GM18498 (cell line): ENCODE data around the gene PAPPA2.

Experiments used
- ATAC-seq: cut with Tn5 transposase; IDR thresholded peaks from one replicate; pipeline ENCODE4 v1.9.1; 2021; ENCODE audit warnings: mild to moderate bottlenecking, moderate library complexity; ENCODE audit not compliant: unreplicated experiment

The PAPPA2 gene

GRCh38 chr1:176794897-176795508 is 332.0 kb downstream of the PAPPA2 start:
- ATAC-seq, result no peak

- no peak for ATAC-seq
Measured at GRCh38 chr1:176795929-176796328, 333.0 kb downstream of the PAPPA2 start.

- no peak for ATAC-seq
Measured at GRCh38 chr1:176796583-176796982, 333.6 kb downstream of the PAPPA2 start.

GRCh38 chr1:176799327-176799726 is 336.4 kb downstream of the PAPPA2 start:
- no peak for ATAC-seq

GRCh38 chr1:176800978-176801513 is 338.1 kb downstream of the PAPPA2 start:
- ATAC-seq, result no peak

- no peak for ATAC-seq
Measured at GRCh38 chr1:176801514-176802020, 338.6 kb downstream of the PAPPA2 start.

GRCh38 chr1:176802316-176802715 is 339.3 kb downstream of the PAPPA2 start:
- no peak for ATAC-seq

GRCh38 chr1:176803042-176803441 is 340.1 kb downstream of the PAPPA2 start:
- ATAC-seq, result no peak

- no peak for ATAC-seq
Measured at GRCh38 chr1:176803596-176803995, 340.6 kb downstream of the PAPPA2 start.

- ATAC-seq, result no peak
Measured at GRCh38 chr1:176809292-176809691, 346.3 kb downstream of the PAPPA2 start.

GRCh38 chr1:176811511-176812288 is 348.7 kb downstream of the PAPPA2 start:
- no peak for ATAC-seq

- no peak for ATAC-seq
Measured at GRCh38 chr1:176815621-176816020, 352.6 kb downstream of the PAPPA2 start.

- ATAC-seq, result no peak
Measured at GRCh38 chr1:176816232-176816631, 353.3 kb downstream of the PAPPA2 start.

GRCh38 chr1:176820391-176821031 is 357.5 kb downstream of the PAPPA2 start:
- ATAC-seq, result no peak

- no peak for ATAC-seq
Measured at GRCh38 chr1:176826265-176826664, 363.3 kb downstream of the PAPPA2 start.

- no peak for ATAC-seq
Measured at GRCh38 chr1:176829261-176829660, 366.3 kb downstream of the PAPPA2 start.

- no peak for ATAC-seq
Measured at GRCh38 chr1:176831150-176831549, 368.2 kb downstream of the PAPPA2 start.

GRCh38 chr1:176837708-176838107 is 374.7 kb downstream of the PAPPA2 start:
- no peak for ATAC-seq

GRCh38 chr1:176838276-176838995 is 375.5 kb downstream of the PAPPA2 start:
- ATAC-seq, result no peak

- ATAC-seq, result no peak
Measured at GRCh38 chr1:176839216-176839615, 376.2 kb downstream of the PAPPA2 start.

GRCh38 chr1:176841238-176841637 is 378.3 kb downstream of the PAPPA2 start:
- no peak for ATAC-seq
